Measurements from ENCODE around the gene DIP2C.

GRCh38 chr10:617471-617870, 72.0 kb downstream of the DIP2C start:
- no peak for TF ChIP-seq CTCF (IDR thresholded peaks at IDR 0.05)
- TF ChIP-seq POLR2A (IDR thresholded peaks at IDR 0.05), result no peak
